Epithelial cell of proximal tubule (primary cell): ENCODE results near the gene ADRM1. TPM values are rescaled to one million over a fixed set of nuclear protein-coding genes. Genes with fewer than 3 reads are reported as not detected.

Experiments
- DNase-seq: peaks from one replicate; pipeline ENCODE4 v3.0.0-alpha.2; 2011; ENCODE audit warnings: low read depth
- H3K4me3 ChIP-seq: 2 replicates; pipeline ENCODE4 v1.5.1; 2011; ENCODE audit warnings: low read depth, mild to moderate bottlenecking, low read length
- total RNA-seq: library from RNA; depleted of rRNA; stranded (reverse); fragments of >200 nt; gene quantifications from 2 replicates; pipeline ENCODE4 v1.2.3, GENCODE V29; 2015
- TF ChIP-seq, protein P1 (sequence below): conservative IDR thresholded peaks from 2 replicates; pipeline ENCODE4 v1.5.1; 2012; ENCODE audit warnings: low read depth, mild to moderate bottlenecking, low read length

ADRM1 gene
- total RNA-seq, 1 donor from 2014 or later: 227 TPM

DNA sequence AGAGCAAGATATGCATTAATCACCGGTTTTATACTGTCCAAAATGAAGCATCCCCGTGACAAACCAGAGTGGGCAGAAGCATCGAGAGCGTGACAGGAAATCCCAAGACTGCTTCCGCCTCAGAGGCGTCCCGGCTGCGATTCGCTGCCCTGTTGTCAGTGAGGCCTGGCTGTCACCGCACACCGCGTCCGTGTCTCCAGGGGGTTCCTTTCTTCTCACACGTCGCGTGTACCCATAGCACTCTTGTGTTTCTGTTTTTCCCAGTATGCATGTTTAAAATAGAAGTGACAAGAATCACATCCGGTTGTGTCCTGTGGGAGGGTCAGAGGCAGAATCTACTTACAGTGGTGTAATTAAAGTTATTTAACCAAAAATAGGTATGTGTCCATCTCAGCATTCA, 8.3 kb upstream of the ADRM1 start:
- no peak overlapping the region for H3K4me3 ChIP-seq
- DNase-seq: no peak
- TF ChIP-seq, protein P1, sequence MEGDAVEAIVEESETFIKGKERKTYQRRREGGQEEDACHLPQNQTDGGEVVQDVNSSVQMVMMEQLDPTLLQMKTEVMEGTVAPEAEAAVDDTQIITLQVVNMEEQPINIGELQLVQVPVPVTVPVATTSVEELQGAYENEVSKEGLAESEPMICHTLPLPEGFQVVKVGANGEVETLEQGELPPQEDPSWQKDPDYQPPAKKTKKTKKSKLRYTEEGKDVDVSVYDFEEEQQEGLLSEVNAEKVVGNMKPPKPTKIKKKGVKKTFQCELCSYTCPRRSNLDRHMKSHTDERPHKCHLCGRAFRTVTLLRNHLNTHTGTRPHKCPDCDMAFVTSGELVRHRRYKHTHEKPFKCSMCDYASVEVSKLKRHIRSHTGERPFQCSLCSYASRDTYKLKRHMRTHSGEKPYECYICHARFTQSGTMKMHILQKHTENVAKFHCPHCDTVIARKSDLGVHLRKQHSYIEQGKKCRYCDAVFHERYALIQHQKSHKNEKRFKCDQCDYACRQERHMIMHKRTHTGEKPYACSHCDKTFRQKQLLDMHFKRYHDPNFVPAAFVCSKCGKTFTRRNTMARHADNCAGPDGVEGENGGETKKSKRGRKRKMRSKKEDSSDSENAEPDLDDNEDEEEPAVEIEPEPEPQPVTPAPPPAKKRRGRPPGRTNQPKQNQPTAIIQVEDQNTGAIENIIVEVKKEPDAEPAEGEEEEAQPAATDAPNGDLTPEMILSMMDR: no peak

GRCh38 chr20:62296724-62297448, 5.9 kb upstream of the ADRM1 start:
- no peak for DNase-seq
- H3K4me3 ChIP-seq: no peak overlapping the region
- TF ChIP-seq, protein P1: no peak

GRCh38 chr20:62297449-62298227, 5.2 kb upstream of the ADRM1 start:
- H3K4me3 ChIP-seq: no peak overlapping the region
- TF ChIP-seq, protein P1: no peak
- no peak for DNase-seq

- H3K4me3 ChIP-seq: no peak overlapping the region
- TF ChIP-seq, protein P1: no peak
- no peak for DNase-seq
These were observed 4.1 kb upstream of the ADRM1 start for GRCh38 chr20:62298577-62299249.

DNA sequence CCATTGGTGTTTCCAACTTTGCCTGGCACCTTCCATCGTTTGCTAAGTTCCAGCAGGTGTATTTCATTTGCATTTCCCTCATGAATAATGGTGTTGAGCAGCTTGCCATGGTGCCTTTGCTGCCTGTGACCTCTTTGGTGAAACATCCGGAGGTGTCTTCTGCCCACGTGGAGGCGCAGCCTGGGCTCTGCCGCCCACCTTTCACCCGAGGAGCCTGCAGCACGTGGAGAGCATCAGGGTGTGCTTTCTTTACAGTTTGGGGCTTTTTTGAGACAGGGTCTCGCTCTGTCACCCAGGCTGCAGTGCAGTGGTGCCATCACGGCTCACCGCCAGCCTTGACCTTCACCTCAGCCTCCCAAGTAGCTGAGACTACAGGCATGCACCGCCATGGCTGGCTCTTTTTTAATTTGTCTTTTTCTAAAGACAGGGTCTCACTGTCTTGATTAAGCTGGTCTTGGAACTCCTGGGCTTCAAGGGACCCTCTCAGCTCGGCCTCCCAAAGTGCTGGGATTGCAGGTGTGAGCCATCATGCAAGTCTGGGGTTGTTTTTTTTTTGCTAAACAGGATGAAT, 3.0 kb upstream of the ADRM1 start:
- no peak for DNase-seq
- TF ChIP-seq, protein P1: no peak
- H3K4me3 ChIP-seq: no peak overlapping the region

- TF ChIP-seq, protein P1: no peak
- no peak overlapping the region for H3K4me3 ChIP-seq
- no peak for DNase-seq
These were observed 2.5 kb upstream of the ADRM1 start for GRCh38 chr20:62300319-62300718.
